HCT116 (cell line): ENCODE data around the gene TJP3. TPM values are rescaled to one million over a fixed set of nuclear protein-coding genes. Genes with fewer than 3 reads are reported as not detected.

Source experiments
- ATAC-seq: fragments of 200-7000 bp; cut with Tn5 transposase; 2 replicates; pipeline ENCODE4 v1.9.1; 2020; ENCODE audit warnings: mild to moderate bottlenecking, moderate library complexity
- BruUV-seq: library from RNA; stranded (reverse); fragments of 400-500 nt; replicated peaks from 2 replicates; lab custom pipeline; 2021; lab: Mats Ljungman, UMichigan
- CTCF ChIA-PET: fragments of 300-600 bp; sonication (Branson Sonifier 250); formaldehyde crosslinking; loops from one replicate; lab custom pipeline; 2021; ENCODE audit warnings: antibody characterized with exemption; lab: Charles Lee
- POLR2A ChIA-PET: fragments of 300-600, 350-600 bp; sonication (Branson Sonifier 250); formaldehyde crosslinking; loops from one replicate; lab custom pipeline; 2021; ENCODE audit warnings: antibody characterized with exemption; lab: Charles Lee
- RAD21 ChIA-PET, 2 experiments: fragments of 300-600 bp; sonication (Branson Sonifier 250); formaldehyde crosslinking; loops; one replicate each; lab custom pipeline; 2023; ENCODE audit warnings: low total read pairs in 2 of 2; ENCODE audit not compliant: uncharacterized antibody in 2 of 2, unreplicated experiment in 2 of 2, low non-redundant PET in 1 of 2; lab: Charles Lee
- DNase-seq: peaks from one replicate; pipeline ENCODE4 v3.0.0-alpha.2; 2010; ENCODE audit warnings: low read depth, low spot score
- H2AFZ ChIP-seq: fragments of 200-600 bp; shearing (Covaris generic), sonication (generic); 2 replicates; pipeline ENCODE4 v1.6.1; 2017; ENCODE audit warnings: low read depth, mixed run types, mixed read lengths, antibody characterized with exemption, low read length; ENCODE audit not compliant: poor library complexity, severe bottlenecking
- H3K27ac ChIP-seq: 2 replicates; pipeline ENCODE4 v1.5.1; 2012; ENCODE audit warnings: low read depth, low read length
- H3K27me3 ChIP-seq: fragments of 200-600 bp; sonication (generic); 2 replicates; pipeline ENCODE4 v1.6.1; 2016; ENCODE audit warnings: mixed run types, low read length, mixed read lengths; ENCODE audit not compliant: insufficient read depth
- H3K36me3 ChIP-seq, 2 experiments: fragments of 200-500 bp in 1 of 2; fragments of 200-600 bp in 1 of 2; sonication (Bioruptor generic) in 1 of 2; sonication (generic) in 1 of 2; 2 replicates each; pipeline versions ENCODE4 v1.5.1 to v1.6.1; 2014 to 2016; ENCODE audit warnings: low read length in 2 of 2, inconsistent platforms in 1 of 2, mixed read lengths in 1 of 2, mixed run types in 1 of 2; ENCODE audit not compliant: insufficient read depth in 2 of 2, control insufficient read depth in 1 of 2
- H3K4me1 ChIP-seq, 2 experiments: fragments of 200-600 bp in 1 of 2; sonication (generic) in 1 of 2; 2 replicates each; pipeline versions ENCODE4 v1.5.1 to v1.6.1; 2012 to 2017; ENCODE audit warnings: low read length in 2 of 2, inconsistent platforms in 1 of 2, mild to moderate bottlenecking in 1 of 2, mixed read lengths in 1 of 2, mixed run types in 1 of 2, moderate library complexity in 1 of 2; ENCODE audit not compliant: insufficient read depth in 2 of 2, control insufficient read depth in 1 of 2
- H3K4me2 ChIP-seq: fragments of 200-600 bp; sonication (generic); 2 replicates; pipeline ENCODE4 v1.6.1; 2017; ENCODE audit warnings: mixed run types, low read length, mixed read lengths
- H3K4me3 ChIP-seq, 2 experiments: fragments of 200-600 bp in 1 of 2; sonication (generic) in 1 of 2; replicated peaks in 1 of 2; 2 replicates each; pipeline ENCODE4 v1.5.1; 2011 to 2016; ENCODE audit warnings: low read length in 2 of 2, control low read depth in 1 of 2, low read depth in 1 of 2, mild to moderate bottlenecking in 1 of 2, mixed read lengths in 1 of 2, mixed run types in 1 of 2
- H3K79me2 ChIP-seq: fragments of 200-600 bp; sonication (generic); 2 replicates; pipeline ENCODE4 v1.6.1; 2017; ENCODE audit warnings: mild to moderate bottlenecking, mixed run types, low read length, moderate library complexity, mixed read lengths; ENCODE audit not compliant: insufficient read depth
- H3K9ac ChIP-seq: fragments of 200-600 bp; sonication (generic); 2 replicates; pipeline ENCODE4 v1.6.1; 2016; ENCODE audit warnings: low read length, mixed read lengths
- H3K9me2 ChIP-seq: fragments of 200-600 bp; sonication (generic), shearing (Covaris generic); 2 replicates; pipeline ENCODE4 v1.6.1; 2017; ENCODE audit warnings: mixed run types, mild to moderate bottlenecking, moderate library complexity; ENCODE audit not compliant: insufficient read depth
- H3K9me3 ChIP-seq, 2 experiments: fragments of 200-500 bp in 1 of 2; fragments of 200-600 bp in 1 of 2; sonication (Bioruptor generic) in 1 of 2; sonication (generic) in 1 of 2; 2 replicates each; pipeline ENCODE4 v1.6.1; 2014 to 2017; ENCODE audit warnings: low read length in 2 of 2, mixed read lengths in 2 of 2, inconsistent platforms in 1 of 2, low read depth in 1 of 2, mild to moderate bottlenecking in 1 of 2, mixed run types in 1 of 2, moderate library complexity in 1 of 2; ENCODE audit not compliant: control insufficient read depth in 1 of 2, insufficient read depth in 1 of 2
- H4K20me1 ChIP-seq: fragments of 200-600 bp; sonication (generic), shearing (Covaris generic); 2 replicates; pipeline ENCODE4 v1.6.1; 2017; ENCODE audit warnings: mixed run types, mild to moderate bottlenecking, moderate library complexity; ENCODE audit not compliant: insufficient read depth
- ATF3 ChIP-seq: IDR thresholded peaks from 2 replicates; pipeline ENCODE4 v1.6.1; 2012
- CBX3 ChIP-seq: IDR thresholded peaks from 2 replicates; pipeline ENCODE4 v1.6.1; 2012; ENCODE audit warnings: low read depth
- CTCF ChIP-seq, 3 experiments: fragments of 200-600 bp in 1 of 3; sonication (generic) in 1 of 3; IDR thresholded peaks in 2 of 3; conservative IDR thresholded peaks in 1 of 3; 2 replicates each; pipeline ENCODE4 v1.5.1; 2012 to 2017; ENCODE audit warnings: low read depth in 2 of 3, low read length in 2 of 3, antibody characterized with exemption in 1 of 3, borderline replicate concordance in 1 of 3, control low read depth in 1 of 3, mild to moderate bottlenecking in 1 of 3, mixed read lengths in 1 of 3, mixed run types in 1 of 3, moderate library complexity in 1 of 3; ENCODE audit not compliant: insufficient read depth in 1 of 3
- EGR1 ChIP-seq: IDR thresholded peaks from 2 replicates; pipeline ENCODE4 v1.6.1; 2012; ENCODE audit warnings: low read depth
- EZH2 ChIP-seq: fragments of 200-600 bp; sonication (generic); IDR thresholded peaks from 2 replicates; pipeline ENCODE4 v1.6.1; 2017; ENCODE audit warnings: antibody characterized with exemption, mixed run types
- EZH2phosphoT487 ChIP-seq: fragments of 200-600 bp; IDR thresholded peaks from 2 replicates; pipeline ENCODE4 v1.6.1; 2018; ENCODE audit warnings: antibody characterized with exemption, borderline replicate concordance
- FOSL1 ChIP-seq: IDR thresholded peaks from 2 replicates; pipeline ENCODE4 v1.6.1; 2012; ENCODE audit warnings: low read depth
- JUND ChIP-seq: IDR thresholded peaks from 2 replicates; pipeline ENCODE4 v1.6.1; 2012
- MAX ChIP-seq: IDR thresholded peaks from 2 replicates; pipeline ENCODE4 v1.6.1; 2012
- POLR2A ChIP-seq: IDR thresholded peaks from 2 replicates; pipeline ENCODE4 v1.7.0; 2011; ENCODE audit warnings: borderline replicate concordance; ENCODE audit not compliant: insufficient read depth, insufficient read length; ENCODE audit errors: extremely low read depth
- RAD21 ChIP-seq: IDR thresholded peaks from 2 replicates; pipeline ENCODE4 v1.6.1; 2012; ENCODE audit warnings: low read depth, mild to moderate bottlenecking
- SIN3A ChIP-seq: IDR thresholded peaks from 2 replicates; pipeline ENCODE4 v1.6.1; 2012; ENCODE audit warnings: low read depth
- SRF ChIP-seq: IDR thresholded peaks from 2 replicates; pipeline ENCODE4 v1.6.1; 2012; ENCODE audit warnings: low read depth
- ZBTB33 ChIP-seq: IDR thresholded peaks from 2 replicates; pipeline ENCODE4 v1.6.1; 2011; ENCODE audit warnings: mild to moderate bottlenecking, low read length, moderate library complexity; ENCODE audit not compliant: insufficient replicate concordance; ENCODE audit errors: extremely low read depth
- ZNF274 ChIP-seq: fragments of 200-500 bp; sonication (Bioruptor generic); IDR thresholded peaks from 2 replicates; pipeline ENCODE4 v1.6.1; 2014; ENCODE audit warnings: mild to moderate bottlenecking, low read depth, low read length, inconsistent platforms
- intact Hi-C: fragments of 100-400 bp; cut with micrococcal nuclease; formaldehyde crosslinking; loops from 2 replicates; pipeline ENCODE4 v1.10.0; 2022
- total RNA-seq: library from RNA; stranded (reverse); gene quantifications from one replicate; pipeline ENCODE4 v1.2.1, GENCODE V29; 2021; ENCODE audit not compliant: unreplicated experiment

TJP3 gene
- total RNA-seq, 1 experiment from 2014 or later = 69.6 TPM

- H4K20me1 ChIP-seq = no peaks in the 10 kb centered on the region
- BruUV-seq = no TSS peak
- ATAC-seq (no peak), DNase-seq (no peak)
- H3K9me3 ChIP-seq = no peaks in the 10 kb centered on the region
- no peak overlapping the region for H2AFZ ChIP-seq
- H3K36me3 ChIP-seq = no peaks in the 10 kb centered on the region
- H3K4me2 ChIP-seq = no peak overlapping the region
- ChIA-PET POLR2A (no interaction called here), CTCF (no interaction called here), RAD21 (no interaction called here)
- no peaks in the 10 kb centered on the region for H3K27me3 ChIP-seq
- H3K79me2 ChIP-seq = no peaks in the 10 kb centered on the region
- TF ChIP-seq ATF3 (no peak), EZH2 (no peak), JUND (no peak), CTCF (IDR thresholded peaks at IDR 0.05 in 2 of 3, conservative IDR thresholded peaks at IDR 0.05 in 1 of 3; ENCODE audit: borderline replicate concordance in 1 of 3, insufficient read depth in 1 of 3, low read depth in 2 of 3, low read length in 2 of 3) (no peak), EZH2phosphoT487 (no peak), SIN3A (no peak), POLR2A (no peak), SRF (no peak), ZNF274 (no peak), CBX3 (no peak), FOSL1 (no peak), ZBTB33 (no peak), MAX (no peak), RAD21 (no peak), EGR1 (no peak)
- no peaks in the 10 kb centered on the region for H3K9me2 ChIP-seq
- no peak overlapping the region for H3K27ac ChIP-seq
- H3K9ac ChIP-seq = no peak overlapping the region
- intact Hi-C loops = no loop called here
- H3K4me1 ChIP-seq = no peaks in the 10 kb centered on the region
- H3K4me3 ChIP-seq = no peak overlapping the region
Measured at GRCh38 chr19:3788996-3789778, 81.0 kb downstream of the TJP3 start.
